Measurements from ENCODE around the gene NUAK1. TPM values are rescaled to one million over a fixed set of nuclear protein-coding genes. Genes with fewer than 3 reads are reported as not detected.

The NUAK1 gene
- total and polyA plus RNA-seq, 4 donors = 2.9 to 14.1 (median 9.2) TPM

DNA sequence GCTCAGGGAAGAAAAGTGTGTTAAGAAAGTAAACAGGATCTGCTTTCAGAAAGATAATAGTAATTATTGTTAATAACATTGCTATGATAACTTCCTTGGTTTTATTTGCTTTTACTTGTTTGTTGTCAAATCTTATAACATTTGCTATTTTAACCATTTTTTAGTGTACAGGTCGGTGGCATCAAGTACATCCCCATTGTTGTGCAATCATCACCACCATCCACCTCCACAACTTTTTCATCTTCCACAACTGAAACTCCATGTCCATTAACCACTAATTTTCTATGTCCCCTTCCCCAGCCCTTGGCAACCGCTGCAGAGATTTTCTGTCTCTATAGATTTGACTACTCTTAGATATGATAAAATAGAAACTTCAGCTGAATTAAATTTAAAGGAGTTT is 22.7 kb upstream of the NUAK1 start:
- TF ChIP-seq, protein P1, sequence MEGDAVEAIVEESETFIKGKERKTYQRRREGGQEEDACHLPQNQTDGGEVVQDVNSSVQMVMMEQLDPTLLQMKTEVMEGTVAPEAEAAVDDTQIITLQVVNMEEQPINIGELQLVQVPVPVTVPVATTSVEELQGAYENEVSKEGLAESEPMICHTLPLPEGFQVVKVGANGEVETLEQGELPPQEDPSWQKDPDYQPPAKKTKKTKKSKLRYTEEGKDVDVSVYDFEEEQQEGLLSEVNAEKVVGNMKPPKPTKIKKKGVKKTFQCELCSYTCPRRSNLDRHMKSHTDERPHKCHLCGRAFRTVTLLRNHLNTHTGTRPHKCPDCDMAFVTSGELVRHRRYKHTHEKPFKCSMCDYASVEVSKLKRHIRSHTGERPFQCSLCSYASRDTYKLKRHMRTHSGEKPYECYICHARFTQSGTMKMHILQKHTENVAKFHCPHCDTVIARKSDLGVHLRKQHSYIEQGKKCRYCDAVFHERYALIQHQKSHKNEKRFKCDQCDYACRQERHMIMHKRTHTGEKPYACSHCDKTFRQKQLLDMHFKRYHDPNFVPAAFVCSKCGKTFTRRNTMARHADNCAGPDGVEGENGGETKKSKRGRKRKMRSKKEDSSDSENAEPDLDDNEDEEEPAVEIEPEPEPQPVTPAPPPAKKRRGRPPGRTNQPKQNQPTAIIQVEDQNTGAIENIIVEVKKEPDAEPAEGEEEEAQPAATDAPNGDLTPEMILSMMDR (IDR thresholded peaks at IDR 0.05; ENCODE audit: control extremely low read depth, extremely low read depth) = no peak
- ATAC-seq (ENCODE audit: insufficient read depth, low FRiP score) (no peak), DNase-seq (no peak)
- H3K4me1 ChIP-seq (ENCODE audit: control insufficient read depth in 5 of 5, insufficient read depth in 5 of 5, low read length in 5 of 5) = no peaks in the 10 kb centered on the region
- no peaks in the 10 kb centered on the region for H3K27me3 ChIP-seq (ENCODE audit: control insufficient read depth in 3 of 3, insufficient read depth in 3 of 3, low read length in 2 of 3)
- H3K36me3 ChIP-seq (ENCODE audit: control insufficient read depth in 4 of 4, insufficient read depth in 4 of 4, low read length in 4 of 4) = no peaks in the 10 kb centered on the region
- H3K9ac ChIP-seq (ENCODE audit: insufficient read depth in 1 of 2, low read length in 2 of 2) = no peak overlapping the region
- WGBS, 2 donors = 87 to 89% methylated on average over 2 of the region's 2 CpGs
- H3K9me3 ChIP-seq (ENCODE audit: control insufficient read depth in 4 of 4, insufficient read depth in 3 of 4, low read length in 3 of 4) = peaks cover 0 to 3% (median under 1%) of the 10 kb centered on the region in 4 donors
- H3K27ac ChIP-seq (ENCODE audit: low read depth in 1 of 2, low read length in 1 of 2) = no peak overlapping the region
- no peak overlapping the region for H3K4me3 ChIP-seq

DNA sequence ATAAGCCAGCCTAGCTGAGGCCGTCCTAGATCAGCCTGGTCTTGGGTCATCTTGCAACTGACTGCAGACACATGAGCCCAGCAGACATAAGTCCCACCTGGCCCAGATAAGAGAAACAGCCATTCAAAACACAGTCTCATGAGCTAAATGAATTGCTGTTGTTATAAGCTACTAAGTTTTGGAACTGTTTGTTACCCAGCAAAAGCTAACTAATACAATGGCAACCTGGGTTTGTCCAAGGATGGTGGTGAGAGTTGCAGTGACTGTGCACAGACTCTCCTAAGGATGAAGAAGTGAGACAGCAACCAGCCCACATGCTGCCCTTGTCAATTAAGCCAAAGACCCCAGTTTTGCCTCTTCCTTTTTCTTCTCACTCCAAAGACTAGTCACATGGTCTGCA is 22.2 kb upstream of the NUAK1 start:
- no peaks in the 10 kb centered on the region for H3K27me3 ChIP-seq (ENCODE audit: control insufficient read depth in 3 of 3, insufficient read depth in 3 of 3, low read length in 2 of 3)
- no peak for ATAC-seq (ENCODE audit: insufficient read depth, low FRiP score)

DNA sequence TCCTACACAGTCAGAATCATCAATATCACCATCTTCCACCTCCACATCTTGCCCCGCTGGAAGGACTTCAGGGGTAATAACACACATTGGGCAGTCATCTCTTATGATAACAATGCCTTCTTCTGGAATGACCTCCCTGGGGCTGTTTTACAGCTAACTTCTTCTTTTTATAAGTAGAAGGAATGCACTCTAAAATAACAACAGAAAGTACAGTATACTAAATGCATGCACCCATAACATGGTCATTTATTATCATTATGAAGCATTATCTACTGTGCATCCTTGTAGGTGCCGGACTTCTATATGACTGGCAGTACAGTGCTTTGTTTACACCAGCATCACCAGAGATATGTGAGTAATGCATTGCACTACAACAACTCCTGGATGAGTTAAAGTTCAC is 19.0 kb upstream of the NUAK1 start:
- H3K9me3 ChIP-seq (ENCODE audit: control insufficient read depth in 4 of 4, insufficient read depth in 3 of 4, low read length in 3 of 4) = peaks cover 0 to 3% (median under 1%) of the 10 kb centered on the region in 4 donors
- ATAC-seq (ENCODE audit: insufficient read depth, low FRiP score) = no peak
- H3K4me3 ChIP-seq = no peak overlapping the region
- no peak for DNase-seq
- H3K9ac ChIP-seq (ENCODE audit: insufficient read depth in 1 of 2, low read length in 2 of 2) = no peak overlapping the region
- H3K4me1 ChIP-seq (ENCODE audit: control insufficient read depth in 5 of 5, insufficient read depth in 5 of 5, low read length in 5 of 5) = no peaks in the 10 kb centered on the region
- 97 to 98% methylated on average over 2 of the region's 2 CpGs for WGBS, 2 donors
- TF ChIP-seq, protein P1 (IDR thresholded peaks at IDR 0.05; ENCODE audit: control extremely low read depth, extremely low read depth) = no peak
- H3K36me3 ChIP-seq (ENCODE audit: control insufficient read depth in 4 of 4, insufficient read depth in 4 of 4, low read length in 4 of 4) = no peaks in the 10 kb centered on the region
- H3K27me3 ChIP-seq (ENCODE audit: control insufficient read depth in 3 of 3, insufficient read depth in 3 of 3, low read length in 2 of 3) = no peaks in the 10 kb centered on the region
- no peak overlapping the region for H3K27ac ChIP-seq (ENCODE audit: low read depth in 1 of 2, low read length in 1 of 2)

More for the DNA sequence above, 22.2 kb upstream of the NUAK1 start:
- TF ChIP-seq, protein P1 (IDR thresholded peaks at IDR 0.05; ENCODE audit: control extremely low read depth, extremely low read depth) = no peak
- H3K4me1 ChIP-seq (ENCODE audit: control insufficient read depth in 5 of 5, insufficient read depth in 5 of 5, low read length in 5 of 5) = no peaks in the 10 kb centered on the region
- no peak for DNase-seq
- H3K9me3 ChIP-seq (ENCODE audit: control insufficient read depth in 4 of 4, insufficient read depth in 3 of 4, low read length in 3 of 4) = peaks cover 0 to 3% (median under 1%) of the 10 kb centered on the region in 4 donors
- whole genome bisulfite sequencing, 2 donors = 98 to 100% methylated on average over 1 of the region's 1 CpG
- H3K27ac ChIP-seq (ENCODE audit: low read depth in 1 of 2, low read length in 1 of 2) = no peak overlapping the region
- no peaks in the 10 kb centered on the region for H3K36me3 ChIP-seq (ENCODE audit: control insufficient read depth in 4 of 4, insufficient read depth in 4 of 4, low read length in 4 of 4)
- no peak overlapping the region for H3K4me3 ChIP-seq
- H3K9ac ChIP-seq (ENCODE audit: insufficient read depth in 1 of 2, low read length in 2 of 2) = no peak overlapping the region

DNA sequence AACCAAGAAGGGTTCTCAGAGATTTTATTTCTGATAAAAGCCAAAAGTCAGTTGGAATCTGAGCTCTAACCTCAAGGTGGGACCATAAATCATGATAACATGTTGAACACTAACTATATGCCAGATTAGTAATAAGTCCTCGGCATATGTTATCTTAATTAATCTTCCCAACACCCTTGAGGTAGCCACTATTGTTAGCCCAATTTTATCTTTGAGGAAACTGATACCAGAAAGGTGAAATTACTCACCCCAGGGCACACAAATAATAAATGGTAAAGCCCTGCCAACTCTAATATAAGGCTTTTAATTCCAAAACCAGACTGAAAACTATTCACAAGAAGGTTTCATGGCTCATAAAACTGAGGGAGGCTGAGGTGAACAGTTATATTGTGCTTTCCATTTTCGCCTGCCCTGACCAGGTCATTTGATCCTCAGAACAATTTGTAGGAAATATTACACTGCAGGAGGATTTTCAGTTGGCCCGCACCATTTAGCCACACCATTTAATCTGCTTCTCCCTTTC is 16.1 kb upstream of the NUAK1 start:
- no peak for DNase-seq
- 76 to 77% methylated on average over 3 of the region's 3 CpGs for WGBS, 2 donors
- H3K27me3 ChIP-seq (ENCODE audit: control insufficient read depth in 3 of 3, insufficient read depth in 3 of 3, low read length in 2 of 3) = no peaks in the 10 kb centered on the region
- no peaks in the 10 kb centered on the region for H3K36me3 ChIP-seq (ENCODE audit: control insufficient read depth in 4 of 4, insufficient read depth in 4 of 4, low read length in 4 of 4)
- no peak overlapping the region for H3K9ac ChIP-seq (ENCODE audit: insufficient read depth in 1 of 2, low read length in 2 of 2)
- peak overlapping the region in 1 of 2 donors; percentile 27 for H3K27ac ChIP-seq (ENCODE audit: low read depth in 1 of 2, low read length in 1 of 2)
- no peak for ATAC-seq (ENCODE audit: insufficient read depth, low FRiP score)
- no peaks in the 10 kb centered on the region for H3K9me3 ChIP-seq (ENCODE audit: control insufficient read depth in 4 of 4, insufficient read depth in 3 of 4, low read length in 3 of 4)
- no peaks in the 10 kb centered on the region for H3K4me1 ChIP-seq (ENCODE audit: control insufficient read depth in 5 of 5, insufficient read depth in 5 of 5, low read length in 5 of 5)
- TF ChIP-seq, protein P1 (IDR thresholded peaks at IDR 0.05; ENCODE audit: control extremely low read depth, extremely low read depth) = no peak
- H3K4me3 ChIP-seq = no peak overlapping the region
